ENCODE data around the gene KDM4C. TPM values are rescaled to one million over a fixed set of nuclear protein-coding genes. Genes with fewer than 3 reads are reported as not detected.

KDM4C gene
- total RNA-seq, 1 donor from 2014 or later, result 16.5 TPM

DNA sequence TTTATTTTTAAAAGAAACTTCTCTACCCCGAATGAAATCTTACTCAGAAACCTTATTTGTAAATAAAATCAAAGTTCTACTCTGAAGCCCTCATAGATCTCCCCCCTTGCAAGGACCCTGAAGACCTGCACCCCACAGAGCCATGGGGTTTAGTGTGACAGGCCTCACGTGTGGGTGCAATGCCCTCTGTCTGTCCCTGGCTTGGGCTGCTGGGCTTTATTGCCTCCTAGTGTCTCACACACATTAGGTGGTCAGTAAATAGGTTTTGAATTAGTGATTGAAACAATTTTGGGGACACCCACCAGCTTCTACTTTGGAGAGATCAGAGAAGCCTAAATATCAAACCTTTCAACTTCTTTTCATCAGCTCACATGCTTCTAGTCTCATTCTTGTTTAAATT is 403.7 kb downstream of the KDM4C start:
- H3K9me3 Mint-ChIP-seq, result peaks cover 3% of the 10 kb centered on the region
- H3K27ac Mint-ChIP-seq, result no peak overlapping the region
- no peak for DNase-seq (ENCODE audit: extremely low spot score, unreplicated experiment)
- H3K4me1 Mint-ChIP-seq (ENCODE audit: unreplicated experiment), result peaks cover 12% of the 10 kb centered on the region
- TF ChIP-seq, protein P1, sequence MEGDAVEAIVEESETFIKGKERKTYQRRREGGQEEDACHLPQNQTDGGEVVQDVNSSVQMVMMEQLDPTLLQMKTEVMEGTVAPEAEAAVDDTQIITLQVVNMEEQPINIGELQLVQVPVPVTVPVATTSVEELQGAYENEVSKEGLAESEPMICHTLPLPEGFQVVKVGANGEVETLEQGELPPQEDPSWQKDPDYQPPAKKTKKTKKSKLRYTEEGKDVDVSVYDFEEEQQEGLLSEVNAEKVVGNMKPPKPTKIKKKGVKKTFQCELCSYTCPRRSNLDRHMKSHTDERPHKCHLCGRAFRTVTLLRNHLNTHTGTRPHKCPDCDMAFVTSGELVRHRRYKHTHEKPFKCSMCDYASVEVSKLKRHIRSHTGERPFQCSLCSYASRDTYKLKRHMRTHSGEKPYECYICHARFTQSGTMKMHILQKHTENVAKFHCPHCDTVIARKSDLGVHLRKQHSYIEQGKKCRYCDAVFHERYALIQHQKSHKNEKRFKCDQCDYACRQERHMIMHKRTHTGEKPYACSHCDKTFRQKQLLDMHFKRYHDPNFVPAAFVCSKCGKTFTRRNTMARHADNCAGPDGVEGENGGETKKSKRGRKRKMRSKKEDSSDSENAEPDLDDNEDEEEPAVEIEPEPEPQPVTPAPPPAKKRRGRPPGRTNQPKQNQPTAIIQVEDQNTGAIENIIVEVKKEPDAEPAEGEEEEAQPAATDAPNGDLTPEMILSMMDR (conservative IDR thresholded peaks at IDR 0.05), result no peak
- H3K4me3 Mint-ChIP-seq, result no peak overlapping the region
- H3K27me3 Mint-ChIP-seq, result no peaks in the 10 kb centered on the region
- no peaks in the 10 kb centered on the region for H3K36me3 Mint-ChIP-seq

DNA sequence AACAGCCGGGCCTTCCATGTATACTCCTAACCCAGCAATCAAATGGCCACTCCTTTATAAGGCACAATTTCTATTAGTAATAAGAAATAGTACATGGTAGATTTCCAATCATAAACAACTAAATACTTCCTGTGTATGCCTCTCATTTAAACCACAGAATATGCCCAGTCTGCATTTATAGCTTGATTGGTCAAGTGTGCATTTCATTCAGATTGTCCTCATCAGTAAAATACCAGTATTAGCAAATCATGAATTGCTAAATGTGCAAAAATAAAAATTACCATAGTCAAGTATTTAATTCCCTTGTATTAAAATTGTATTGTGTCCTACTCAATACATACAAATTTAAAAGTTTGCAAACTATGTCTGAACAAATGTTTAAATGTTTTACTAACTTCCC is 406.2 kb downstream of the KDM4C start:
- no peaks in the 10 kb centered on the region for H3K36me3 Mint-ChIP-seq
- H3K27ac Mint-ChIP-seq, result no peak overlapping the region
- H3K4me1 Mint-ChIP-seq (ENCODE audit: unreplicated experiment), result peaks cover 12% of the 10 kb centered on the region
- no peak overlapping the region for H3K4me3 Mint-ChIP-seq
- TF ChIP-seq, protein P1 (conservative IDR thresholded peaks at IDR 0.05), result no peak
- H3K9me3 Mint-ChIP-seq, result peaks cover 3% of the 10 kb centered on the region
- H3K27me3 Mint-ChIP-seq, result no peaks in the 10 kb centered on the region
- no peak for DNase-seq (ENCODE audit: extremely low spot score, unreplicated experiment)

DNA sequence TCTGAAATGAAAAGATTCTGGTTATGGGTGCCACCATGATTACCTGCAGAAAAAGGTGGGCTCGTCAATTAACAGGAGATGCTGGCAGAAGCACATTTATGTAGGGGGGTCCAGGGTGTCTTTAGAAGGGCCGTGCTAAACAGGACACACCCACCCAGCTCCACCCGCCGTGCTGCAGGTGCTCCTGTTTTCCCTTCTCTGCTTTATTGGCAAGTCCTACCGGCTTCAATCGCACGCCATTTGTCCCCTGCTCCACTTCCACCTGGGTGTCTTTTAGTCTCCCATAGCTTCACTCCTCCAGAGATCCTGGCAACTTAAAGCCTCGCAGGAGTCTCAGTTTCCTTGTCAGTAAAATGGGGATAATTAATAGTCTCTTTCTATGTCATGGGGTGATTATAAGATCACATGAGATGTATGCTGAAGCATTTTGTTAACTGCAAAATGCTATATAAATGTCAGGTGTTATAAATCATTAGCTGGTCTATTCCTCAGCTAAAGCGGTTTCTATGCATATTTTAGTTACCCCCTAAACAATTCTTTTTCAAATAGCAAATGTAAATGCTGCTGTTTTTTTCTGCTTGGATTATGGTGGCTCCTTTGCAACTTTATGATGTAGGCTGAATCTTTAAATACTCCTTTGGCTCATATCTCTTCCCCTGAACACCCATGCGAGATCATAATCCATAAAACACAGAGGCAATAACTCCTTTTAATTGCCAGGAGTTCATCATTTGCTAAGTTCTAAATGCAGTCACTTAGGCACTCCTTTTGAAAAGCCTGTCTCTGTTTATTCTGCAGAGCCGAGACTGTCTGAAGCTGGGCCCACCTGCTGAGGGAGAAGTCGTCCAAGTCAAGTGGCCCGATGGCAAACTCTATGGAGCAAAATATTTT is 406.9 kb downstream of the KDM4C start:
- H3K27ac Mint-ChIP-seq, result no peak overlapping the region
- peaks cover 12% of the 10 kb centered on the region for H3K4me1 Mint-ChIP-seq (ENCODE audit: unreplicated experiment)

DNA sequence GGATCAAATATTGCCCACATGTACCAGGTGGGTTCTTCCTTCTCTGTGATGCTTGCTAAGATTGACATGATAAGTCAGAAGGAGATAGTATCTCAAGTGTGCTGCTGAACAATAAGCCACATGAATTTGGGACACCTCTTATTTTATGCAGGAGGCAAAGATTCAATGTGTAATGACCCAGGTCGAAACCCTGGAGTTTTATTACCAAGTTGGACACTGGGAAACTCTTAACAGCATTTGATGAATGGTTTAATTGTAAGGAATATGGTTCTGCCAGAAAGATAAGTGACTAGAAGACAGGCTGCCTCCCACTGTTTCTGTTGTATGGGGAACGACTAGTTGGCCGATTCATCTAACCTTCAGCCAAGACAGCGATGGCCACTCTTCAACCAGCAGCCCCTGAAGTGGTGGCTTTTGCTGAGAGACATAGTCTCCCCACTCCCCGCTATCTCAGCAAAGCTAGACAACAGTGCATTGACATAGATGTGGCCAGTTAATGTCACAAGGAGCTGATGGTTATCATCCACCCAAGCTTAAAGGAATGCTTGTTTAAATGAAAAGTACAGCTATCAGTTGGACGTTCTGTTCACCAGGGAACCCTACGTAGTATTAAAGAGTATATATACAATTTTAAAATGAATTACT is 407.7 kb downstream of the KDM4C start:
- no peak for DNase-seq (ENCODE audit: extremely low spot score, unreplicated experiment)
- peaks cover 7% of the 10 kb centered on the region for H3K36me3 Mint-ChIP-seq
- H3K9me3 Mint-ChIP-seq, result no peaks in the 10 kb centered on the region
- peaks cover 12% of the 10 kb centered on the region for H3K4me1 Mint-ChIP-seq (ENCODE audit: unreplicated experiment)
- H3K27ac Mint-ChIP-seq, result no peak overlapping the region
- TF ChIP-seq, protein P1 (conservative IDR thresholded peaks at IDR 0.05), result no peak
- no peak overlapping the region for H3K4me3 Mint-ChIP-seq
- no peaks in the 10 kb centered on the region for H3K27me3 Mint-ChIP-seq

More for the DNA sequence above, 406.9 kb downstream of the KDM4C start:
- no peaks in the 10 kb centered on the region for H3K27me3 Mint-ChIP-seq
- peaks cover 3% of the 10 kb centered on the region for H3K9me3 Mint-ChIP-seq
- H3K4me3 Mint-ChIP-seq, result no peak overlapping the region
- TF ChIP-seq, protein P1 (conservative IDR thresholded peaks at IDR 0.05), result no peak
- peaks cover under 1% of the 10 kb centered on the region for H3K36me3 Mint-ChIP-seq
- no peak for DNase-seq (ENCODE audit: extremely low spot score, unreplicated experiment)

DNA sequence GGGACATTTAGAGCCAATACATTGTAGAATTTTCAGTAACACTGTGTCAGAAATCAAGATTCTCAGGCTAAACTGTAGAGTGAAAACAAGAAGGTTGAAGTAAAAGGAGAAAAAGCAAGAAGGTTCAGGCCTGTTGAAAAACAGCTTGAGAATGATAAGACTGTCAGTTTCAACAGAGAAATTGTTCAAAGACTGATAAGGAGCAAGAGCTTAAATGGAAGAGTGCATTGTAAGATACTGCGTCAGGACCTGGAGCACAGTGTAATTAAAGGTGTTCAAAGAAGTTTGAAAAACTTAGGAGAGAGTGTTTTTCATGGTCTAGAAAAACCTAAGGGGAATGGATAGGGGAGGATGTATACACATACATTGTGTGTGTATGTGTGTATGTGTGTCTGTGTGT is 408.3 kb downstream of the KDM4C start:
- H3K9me3 Mint-ChIP-seq, result no peaks in the 10 kb centered on the region

More for the DNA sequence above, 408.3 kb downstream of the KDM4C start:
- TF ChIP-seq, protein P1 (conservative IDR thresholded peaks at IDR 0.05), result no peak
- Mint-ChIP-seq H3K4me1 (ENCODE audit: unreplicated experiment) (peaks cover 12% of the 10 kb centered on the region), H3K4me3 (no peak overlapping the region), H3K27ac (no peak overlapping the region), H3K27me3 (no peaks in the 10 kb centered on the region), H3K36me3 (peaks cover 7% of the 10 kb centered on the region)
- no peak for DNase-seq (ENCODE audit: extremely low spot score, unreplicated experiment)
